Endodermal cell (in vitro differentiated cells): ENCODE data around the gene TRMT61A. TPM values are rescaled to one million over a fixed set of nuclear protein-coding genes. Genes with fewer than 3 reads are reported as not detected.

Experiments used
- DNase-seq: peaks from one replicate; pipeline ENCODE4 v3.0.0-alpha.2; 2017
- H3K27ac ChIP-seq: 2 replicates; pipeline ENCODE4 v1.5.1; 2013; ENCODE audit warnings: mild to moderate bottlenecking, low read depth, low read length, moderate library complexity
- H3K27me3 ChIP-seq: 2 replicates; pipeline ENCODE4 v1.6.1; 2013; ENCODE audit warnings: mild to moderate bottlenecking, low read length, moderate library complexity; ENCODE audit not compliant: insufficient read depth, control insufficient read depth, poor library complexity, severe bottlenecking
- H3K36me3 ChIP-seq: 2 replicates; pipeline ENCODE4 v1.7.0; 2013; ENCODE audit warnings: mild to moderate bottlenecking, low read length, moderate library complexity; ENCODE audit not compliant: control insufficient read depth, insufficient read depth
- H3K4me1 ChIP-seq: one replicate; pipeline ENCODE4 v1.7.0; 2013; ENCODE audit warnings: low read length; ENCODE audit not compliant: control insufficient read depth, insufficient read depth
- H3K4me3 ChIP-seq: 2 replicates; pipeline ENCODE4 v1.5.1; 2013; ENCODE audit warnings: mild to moderate bottlenecking, low read length, moderate library complexity
- H3K9ac ChIP-seq: 2 replicates; pipeline ENCODE4 v1.6.1; 2013; ENCODE audit warnings: mild to moderate bottlenecking, low read length, moderate library complexity; ENCODE audit not compliant: poor library complexity, severe bottlenecking; ENCODE audit errors: extremely low read depth
- H3K9me3 ChIP-seq: 2 replicates; pipeline ENCODE4 v1.6.1; 2013; ENCODE audit warnings: mild to moderate bottlenecking, low read length, moderate library complexity; ENCODE audit not compliant: control insufficient read depth
- H3K27ac Mint-ChIP-seq: 2 replicates; pipeline ENCODE4 v1.8.0; 2020; ENCODE audit warnings: mixed read lengths
- H3K27me3 Mint-ChIP-seq: 2 replicates; pipeline ENCODE4 v1.8.0; 2021; ENCODE audit warnings: mild to moderate bottlenecking, mixed read lengths; ENCODE audit not compliant: insufficient read depth
- H3K36me3 Mint-ChIP-seq: 2 replicates; pipeline ENCODE4 v1.8.0; 2020; ENCODE audit warnings: low read depth, mixed read lengths
- H3K4me1 Mint-ChIP-seq: 2 replicates; pipeline ENCODE4 v1.8.0; 2020; ENCODE audit warnings: mixed read lengths
- H3K4me3 Mint-ChIP-seq: 2 replicates; pipeline ENCODE4 v1.8.0; 2020; ENCODE audit warnings: mild to moderate bottlenecking, moderate library complexity, mixed read lengths
- H3K9me3 Mint-ChIP-seq: 2 replicates; pipeline ENCODE4 v1.8.0; 2020; ENCODE audit warnings: mild to moderate bottlenecking, mixed read lengths
- CTCF ChIP-seq: fragments of 200-600 bp; sonication (generic); conservative IDR thresholded peaks from 2 replicates; pipeline ENCODE4 v1.5.0; 2021; ENCODE audit warnings: antibody characterized with exemption, mild to moderate bottlenecking
- WGBS, 2 experiments: methylation state at CpG; one replicate each; pipeline versions ENCODE4 v1.1.5 to v1.1.7; 2013; ENCODE audit warnings: missing lambda C conversion rate in 2 of 2, mixed read lengths in 1 of 2; ENCODE audit not compliant: insufficient coverage in 1 of 2, insufficient read length in 1 of 2; 5-methylcytosine and 5-hydroxymethylcytosine counted together
- total RNA-seq, 2 donors: library from RNA; stranded (reverse); fragmentation: NEBNext Ultra II Directional in 1 of 2; extraction: Animal tissue kit (Norgen Biotek cat#: 25700) in 1 of 2; gene quantifications; 2 replicates in 1 of 2; 3 replicates in 1 of 2; pipeline ENCODE4 v1.2.1, GENCODE V29; 2021

The TRMT61A gene
- total RNA-seq, 2 donors from 2014 or later, result 7.4 to 7.9 TPM

DNA sequence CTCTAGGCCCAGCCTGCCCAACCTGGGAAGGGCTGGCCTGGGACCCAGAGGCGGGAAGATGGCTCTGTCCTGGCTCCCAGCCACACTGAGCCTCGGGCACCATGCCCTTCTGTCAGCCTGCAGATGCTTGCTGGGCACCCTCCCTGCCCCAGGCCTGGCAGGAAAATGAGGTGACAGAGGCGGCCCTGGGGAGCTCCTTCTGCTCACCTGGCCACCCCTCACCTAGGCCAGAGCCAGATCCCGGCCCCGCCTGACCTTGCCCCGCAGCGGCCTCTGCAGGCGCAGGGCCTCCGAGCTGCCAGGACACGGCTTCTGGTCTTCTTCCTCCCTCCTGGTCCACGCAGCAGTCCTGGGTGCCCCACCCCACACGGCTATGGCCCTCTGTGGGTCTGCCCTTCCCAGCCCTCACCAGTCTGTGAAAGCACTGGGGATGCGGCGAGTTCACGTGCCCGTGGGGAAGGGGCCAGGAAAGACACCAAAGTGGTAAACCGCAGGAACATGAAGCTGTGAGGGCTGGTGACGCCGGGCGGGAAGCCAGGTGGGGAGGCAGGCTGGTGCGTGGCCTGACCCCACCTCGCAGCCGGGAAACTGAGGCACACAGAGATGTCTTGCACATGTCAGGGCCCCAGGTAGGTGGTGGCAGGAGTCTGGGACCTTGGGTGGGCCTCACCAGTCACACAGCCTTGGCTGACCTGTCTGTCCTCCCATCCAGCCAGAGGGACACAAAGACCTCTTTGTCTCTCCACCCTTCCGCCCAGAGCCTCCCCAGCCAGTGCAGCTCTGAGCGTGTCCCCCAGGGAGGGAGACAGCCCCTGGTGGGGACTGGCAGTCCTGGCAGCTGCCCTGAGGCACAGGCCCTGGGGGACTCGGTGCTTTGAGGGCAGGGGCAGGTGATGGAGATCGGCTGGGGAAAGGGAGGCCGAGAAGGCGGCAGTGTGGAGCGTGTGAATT lies 20.6 kb downstream of the TRMT61A start:
- WGBS, 2 experiments, result 91 to 94% methylated on average over 16 to 30 of the region's 30 CpGs
- Histone ChIP-seq H3K4me3 (no peak overlapping the region), H3K36me3 (no peaks in the 10 kb centered on the region), H3K27ac (peak overlapping the region; percentile 44), H3K27me3 (no peaks in the 10 kb centered on the region), H3K9me3 (no peaks in the 10 kb centered on the region), H3K9ac (no peak overlapping the region), H3K4me1 (no peaks in the 10 kb centered on the region)
- H3K4me1 Mint-ChIP-seq, result no peaks in the 10 kb centered on the region
- DNase-seq, result no peak
- no peak for TF ChIP-seq CTCF
- H3K4me3 Mint-ChIP-seq, result no peak overlapping the region
- no peak overlapping the region for H3K27ac Mint-ChIP-seq
- H3K36me3 Mint-ChIP-seq, result no peaks in the 10 kb centered on the region
- no peaks in the 10 kb centered on the region for H3K9me3 Mint-ChIP-seq
- H3K27me3 Mint-ChIP-seq, result no peaks in the 10 kb centered on the region

- Histone ChIP-seq H3K9me3 (no peaks in the 10 kb centered on the region), H3K27ac (no peak overlapping the region), H3K36me3 (no peaks in the 10 kb centered on the region), H3K27me3 (no peaks in the 10 kb centered on the region), H3K4me3 (no peak overlapping the region), H3K4me1 (no peaks in the 10 kb centered on the region), H3K9ac (no peak overlapping the region)
- no peaks in the 10 kb centered on the region for H3K27me3 Mint-ChIP-seq
- no peak for TF ChIP-seq CTCF
- H3K9me3 Mint-ChIP-seq, result no peaks in the 10 kb centered on the region
- DNase-seq, result no peak
- WGBS, 2 experiments, result 91 to 93% methylated on average over 16 to 22 of the region's 22 CpGs
- no peak overlapping the region for H3K27ac Mint-ChIP-seq
- no peak overlapping the region for H3K4me3 Mint-ChIP-seq
- peaks cover 2% of the 10 kb centered on the region for H3K4me1 Mint-ChIP-seq
- no peaks in the 10 kb centered on the region for H3K36me3 Mint-ChIP-seq
Measured at GRCh38 chr14:103550451-103551337, 21.7 kb downstream of the TRMT61A start.

- Mint-ChIP-seq H3K27ac (peak overlapping the region; percentile 55), H3K4me1 (peaks cover 2% of the 10 kb centered on the region), H3K4me3 (no peak overlapping the region), H3K36me3 (no peaks in the 10 kb centered on the region), H3K9me3 (no peaks in the 10 kb centered on the region), H3K27me3 (no peaks in the 10 kb centered on the region)
- Histone ChIP-seq H3K27me3 (no peaks in the 10 kb centered on the region), H3K9ac (no peak overlapping the region), H3K36me3 (no peaks in the 10 kb centered on the region), H3K27ac (no peak overlapping the region), H3K4me3 (no peak overlapping the region), H3K4me1 (no peaks in the 10 kb centered on the region), H3K9me3 (no peaks in the 10 kb centered on the region)
- no peak for TF ChIP-seq CTCF
- WGBS, 2 experiments, result 89 to 91% methylated on average over 8 to 17 of the region's 17 CpGs
- no peak for DNase-seq
Measured at GRCh38 chr14:103551338-103551762, 22.4 kb downstream of the TRMT61A start.
